Hepatocyte (in vitro differentiated cells): ENCODE data around the gene CAPRIN2. TPM values are rescaled to one million over a fixed set of nuclear protein-coding genes. Genes with fewer than 3 reads are reported as not detected.

ENCODE experiments used
- DNase-seq: peaks from one replicate; pipeline ENCODE4 v3.0.0-alpha.2; 2016; ENCODE audit warnings: low spot score
- H2AFZ ChIP-seq: fragments of 200-600 bp; sonication (generic); 2 replicates; pipeline ENCODE4 v1.6.0; 2016; ENCODE audit warnings: antibody characterized with exemption, mild to moderate bottlenecking
- H3K27ac ChIP-seq: fragments of 200-600 bp; sonication (generic); 2 replicates; pipeline ENCODE4 v1.5.1; 2016; ENCODE audit warnings: mild to moderate bottlenecking
- H3K27me3 ChIP-seq: fragments of 200-600 bp; sonication (generic); 2 replicates; pipeline ENCODE4 v1.6.1; 2016
- H3K36me3 ChIP-seq: fragments of 200-600 bp; sonication (generic); replicated peaks from 2 replicates; pipeline ENCODE4 v1.5.1; 2016; ENCODE audit warnings: low read depth; ENCODE audit not compliant: insufficient read depth
- H3K4me1 ChIP-seq: fragments of 200-600 bp; sonication (generic); 2 replicates; pipeline ENCODE4 v1.5.1; 2016; ENCODE audit warnings: mild to moderate bottlenecking, moderate library complexity; ENCODE audit not compliant: insufficient read depth
- H3K4me2 ChIP-seq: fragments of 200-600 bp; sonication (generic); 2 replicates; pipeline ENCODE4 v1.6.0; 2016
- H3K4me3 ChIP-seq: fragments of 200-600 bp; sonication (generic); 2 replicates; pipeline ENCODE4 v1.5.1; 2016; ENCODE audit warnings: mild to moderate bottlenecking
- H3K79me2 ChIP-seq: fragments of 200-600 bp; sonication (generic); 2 replicates; pipeline ENCODE4 v1.6.0; 2017; ENCODE audit warnings: mild to moderate bottlenecking
- H3K9me2 ChIP-seq: fragments of 200-600 bp; sonication (generic); replicated peaks from 2 replicates; pipeline ENCODE4 v1.6.0; 2017; ENCODE audit warnings: mild to moderate bottlenecking; ENCODE audit not compliant: insufficient read depth
- H3K9me3 ChIP-seq: fragments of 200-600 bp; sonication (generic); 2 replicates; pipeline ENCODE4 v1.5.1; 2016; ENCODE audit warnings: low read depth, mild to moderate bottlenecking
- H4K20me1 ChIP-seq: fragments of 200-600 bp; sonication (generic); 2 replicates; pipeline ENCODE4 v1.6.0; 2016; ENCODE audit warnings: mild to moderate bottlenecking; ENCODE audit not compliant: insufficient read depth, poor library complexity, severe bottlenecking
- CTCF ChIP-seq: fragments of 200-600 bp; sonication (generic); IDR thresholded peaks from 2 replicates; pipeline ENCODE4 v1.5.1; 2016; ENCODE audit warnings: antibody characterized with exemption, mild to moderate bottlenecking; ENCODE audit not compliant: poor library complexity
- EZH2 ChIP-seq: fragments of 200-600 bp; sonication (generic); IDR thresholded peaks from 2 replicates; pipeline ENCODE4 v1.6.1; 2016; ENCODE audit warnings: antibody characterized with exemption, mild to moderate bottlenecking, borderline replicate concordance
- EZH2phosphoT487 ChIP-seq: fragments of 200-600 bp; sonication (generic); IDR thresholded peaks from one replicate; pipeline ENCODE4 v1.6.1; 2018; ENCODE audit warnings: antibody characterized with exemption, mild to moderate bottlenecking, low read depth, moderate library complexity; ENCODE audit not compliant: unreplicated experiment, severe bottlenecking
- WGBS: methylation state at CpG from one replicate; pipeline ENCODE4 v1.1.6; 2016; ENCODE audit warnings: low lambda C conversion rate; ENCODE audit errors: missing lambda C conversion rate; 5-methylcytosine and 5-hydroxymethylcytosine counted together
- polyA plus RNA-seq: library from polyadenylated mRNA; unstranded; fragments of >200 nt; fragmentation: Nextera tagmentation; extraction: Ambion mirVana; gene quantifications from 2 replicates; pipeline ENCODE4 v1.2.1, GENCODE V29; 2016
- total RNA-seq: library from RNA; depleted of rRNA; stranded (reverse); fragments of >200 nt; gene quantifications from 2 replicates; pipeline ENCODE4 v1.2.3, GENCODE V29; 2014

The CAPRIN2 gene
- total and polyA plus RNA-seq, 2 experiments from 2014 or later: 19.0 to 25.4 TPM

- no peak for DNase-seq
- Histone ChIP-seq H2AFZ (no peak overlapping the region), H3K36me3 (no peaks in the 10 kb centered on the region), H3K27ac (no peak overlapping the region), H3K27me3 (no peaks in the 10 kb centered on the region), H3K4me2 (no peak overlapping the region), H3K9me3 (no peaks in the 10 kb centered on the region), H4K20me1 (no peaks in the 10 kb centered on the region), H3K4me3 (no peak overlapping the region), H3K4me1 (peaks cover 9% of the 10 kb centered on the region), H3K79me2 (peaks cover 21% of the 10 kb centered on the region), H3K9me2 (no peaks in the 10 kb centered on the region)
- WGBS: 94% methylated on average over 12 of the region's 12 CpGs
- no peak for TF ChIP-seq EZH2phosphoT487
- no peak for TF ChIP-seq CTCF
These were observed 56.4 kb downstream of the CAPRIN2 start for GRCh38 chr12:30698346-30698745.

- Histone ChIP-seq H3K36me3 (no peaks in the 10 kb centered on the region), H3K4me2 (no peak overlapping the region), H3K4me3 (no peak overlapping the region), H3K9me2 (no peaks in the 10 kb centered on the region), H3K79me2 (peaks cover 35% of the 10 kb centered on the region), H3K9me3 (no peaks in the 10 kb centered on the region), H3K4me1 (peaks cover 9% of the 10 kb centered on the region), H3K27ac (no peak overlapping the region), H3K27me3 (no peaks in the 10 kb centered on the region), H4K20me1 (no peaks in the 10 kb centered on the region), H2AFZ (no peak overlapping the region)
- DNase-seq: no peak
- TF ChIP-seq CTCF: no peak
- no peak for TF ChIP-seq EZH2
- TF ChIP-seq EZH2phosphoT487: no peak
- WGBS: 93% methylated on average over 7 of the region's 7 CpGs
These were observed 57.8 kb downstream of the CAPRIN2 start for GRCh38 chr12:30696943-30697342.

- peak overlapping the region; percentile 91 for H2AFZ ChIP-seq
These were observed 58.3 kb downstream of the CAPRIN2 start for GRCh38 chr12:30696486-30696885.

More at GRCh38 chr12:30696486-30696885, 58.3 kb downstream of the CAPRIN2 start:
- Histone ChIP-seq H3K4me2 (peak overlapping the region; percentile 86), H3K9me2 (no peaks in the 10 kb centered on the region), H3K79me2 (peaks cover 40% of the 10 kb centered on the region), H3K27ac (no peak overlapping the region), H3K4me3 (no peak overlapping the region), H3K9me3 (no peaks in the 10 kb centered on the region), H3K27me3 (no peaks in the 10 kb centered on the region), H3K36me3 (no peaks in the 10 kb centered on the region), H4K20me1 (no peaks in the 10 kb centered on the region), H3K4me1 (peaks cover 9% of the 10 kb centered on the region)
- WGBS: 87% methylated on average over 14 of the region's 14 CpGs
- DNase-seq: no peak
- TF ChIP-seq EZH2phosphoT487 (no peak), CTCF (no peak), EZH2 (no peak)
